HS-27A (cell line): ENCODE data around the gene TTC28.
"Not testable (repeated sequence)": the region's sequence is repeated elsewhere in the genome, so short reads cannot be mapped to it uniquely, and the experiment has no call there.

ENCODE experiments used
- DNase-seq: peaks from one replicate; pipeline ENCODE4 v3.0.0-alpha.2; 2012; ENCODE audit warnings: low read depth, missing footprints

The TTC28 gene

GRCh38 chr22:28102151-28102812, 577.4 kb downstream of the TTC28 start:
- no peak for DNase-seq

GRCh38 chr22:28097627-28098026, 582.0 kb downstream of the TTC28 start:
- no peak for DNase-seq

DNA sequence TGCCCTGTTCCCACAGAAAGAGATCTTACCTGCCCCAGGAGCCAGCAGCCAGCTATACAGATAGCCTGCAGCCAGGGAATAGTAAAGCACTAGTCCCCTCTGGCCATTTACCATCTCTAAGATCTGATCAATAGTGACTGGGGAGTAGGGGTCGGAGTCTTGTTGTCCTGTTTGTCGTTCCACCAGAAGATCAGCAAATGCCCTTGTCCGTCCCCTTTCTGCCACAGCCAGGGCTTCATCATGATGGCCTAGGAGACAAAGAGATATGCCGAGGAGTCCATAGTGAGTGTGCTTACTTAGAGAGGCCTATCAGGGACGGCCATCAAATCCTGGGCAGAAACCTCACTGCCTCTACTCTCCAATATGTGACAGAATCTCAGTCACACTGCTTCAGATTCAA, 583.5 kb downstream of the TTC28 start:
- no peak for DNase-seq

GRCh38 chr22:28095316-28096095, 584.1 kb downstream of the TTC28 start:
- DNase-seq, result no peak

- no peak for DNase-seq
Measured at GRCh38 chr22:28094771-28095170, 584.9 kb downstream of the TTC28 start.

- no peak for DNase-seq
Measured at GRCh38 chr22:28093711-28094110, 585.9 kb downstream of the TTC28 start.

- DNase-seq, result no peak
Measured at GRCh38 chr22:28091486-28091885, 588.2 kb downstream of the TTC28 start.

GRCh38 chr22:28089541-28089940, 590.1 kb downstream of the TTC28 start:
- not testable (repeated sequence) for DNase-seq

- DNase-seq, result no peak
Measured at GRCh38 chr22:28077166-28077565, 602.5 kb downstream of the TTC28 start.

DNA sequence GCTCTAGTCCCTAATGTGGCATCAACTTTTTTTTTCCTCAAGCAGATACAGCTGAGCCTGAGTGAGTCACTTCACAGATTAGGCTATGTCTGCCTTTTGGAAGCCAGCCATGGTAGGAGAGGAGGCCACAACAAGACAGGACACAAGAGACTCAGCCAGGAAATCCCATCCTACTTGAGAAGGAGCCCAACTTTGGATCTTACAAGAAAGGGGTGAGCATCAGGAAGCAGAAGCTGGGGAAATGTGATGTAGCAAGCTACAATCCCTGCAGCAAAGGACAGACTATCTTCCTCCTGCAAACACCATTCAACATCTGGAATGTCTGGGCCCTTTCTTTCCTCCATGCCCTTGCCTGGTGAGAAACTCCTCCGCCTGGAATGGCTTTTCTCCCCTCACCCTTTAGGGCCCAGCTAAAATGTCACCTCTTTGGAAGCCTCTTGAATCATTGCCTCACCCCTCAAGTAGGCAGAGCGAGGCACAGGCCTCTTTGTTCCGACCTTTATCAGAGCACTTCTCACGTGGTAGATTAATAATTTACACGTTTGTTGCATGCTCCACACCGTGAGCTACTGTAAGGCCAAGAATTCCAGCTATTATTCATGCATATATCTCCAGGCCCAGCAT, 604.2 kb downstream of the TTC28 start:
- peak; percentile 45 for DNase-seq

DNA sequence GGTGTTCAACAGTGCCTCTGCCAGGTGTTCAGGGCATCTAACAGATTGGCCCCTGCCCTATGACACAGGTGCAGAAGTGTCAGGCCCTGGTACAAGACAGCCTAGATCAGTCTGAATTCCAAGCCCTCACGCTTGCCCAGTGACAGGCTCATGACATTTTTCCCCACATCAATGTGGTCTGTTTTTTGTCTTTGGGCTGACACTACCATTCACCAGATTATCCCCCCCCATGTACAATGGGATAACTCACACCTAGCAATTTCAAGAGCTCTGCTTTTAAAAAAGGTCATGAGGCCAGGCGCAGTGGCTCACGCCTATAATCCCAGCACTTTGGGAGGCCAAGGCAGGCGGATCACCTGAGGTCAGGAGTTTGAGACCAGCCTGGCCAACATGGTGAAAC, 605.1 kb downstream of the TTC28 start:
- DNase-seq, result no peak

- DNase-seq, result no peak
Measured at GRCh38 chr22:28072066-28072465, 607.6 kb downstream of the TTC28 start.

- no peak for DNase-seq
Measured at GRCh38 chr22:28068826-28069225, 610.8 kb downstream of the TTC28 start.

DNA sequence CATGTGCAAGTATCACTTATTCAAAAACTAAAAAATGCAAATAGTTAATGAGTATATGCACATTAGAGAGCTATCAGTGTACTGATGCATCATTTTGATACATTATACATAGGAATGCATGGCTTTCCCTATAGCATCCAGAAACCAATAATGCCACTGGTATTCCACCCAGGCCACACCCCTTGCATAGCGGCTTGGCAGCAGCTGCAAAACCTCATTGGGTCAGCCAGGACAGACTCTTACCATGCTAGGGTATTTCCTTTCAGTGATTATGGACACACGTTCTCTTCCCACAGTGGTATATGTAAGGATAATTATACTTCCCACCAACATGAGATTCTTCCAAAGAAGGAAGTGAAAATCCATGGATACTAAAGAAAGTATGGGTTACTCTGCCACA, 614.7 kb downstream of the TTC28 start:
- no peak for DNase-seq

DNA sequence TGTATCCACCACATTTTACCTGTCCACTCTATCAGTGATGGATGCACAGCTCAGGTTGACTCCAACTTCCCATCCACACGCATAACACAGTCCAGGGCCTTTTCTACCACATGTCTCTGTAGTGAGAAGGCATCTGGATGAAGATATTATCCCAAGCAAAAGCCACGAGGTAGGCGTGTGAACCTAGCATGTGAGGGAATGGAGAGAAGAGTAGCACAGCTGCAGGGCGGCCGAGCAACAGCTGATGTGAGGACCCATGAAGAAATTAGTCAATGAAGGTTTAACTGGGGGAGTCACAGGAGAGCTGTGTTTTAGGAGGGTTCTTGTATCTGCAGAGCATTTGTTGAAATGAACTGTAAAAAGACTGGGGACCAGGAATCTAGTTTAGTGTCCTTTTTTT, 616.0 kb downstream of the TTC28 start:
- DNase-seq, result no peak

DNA sequence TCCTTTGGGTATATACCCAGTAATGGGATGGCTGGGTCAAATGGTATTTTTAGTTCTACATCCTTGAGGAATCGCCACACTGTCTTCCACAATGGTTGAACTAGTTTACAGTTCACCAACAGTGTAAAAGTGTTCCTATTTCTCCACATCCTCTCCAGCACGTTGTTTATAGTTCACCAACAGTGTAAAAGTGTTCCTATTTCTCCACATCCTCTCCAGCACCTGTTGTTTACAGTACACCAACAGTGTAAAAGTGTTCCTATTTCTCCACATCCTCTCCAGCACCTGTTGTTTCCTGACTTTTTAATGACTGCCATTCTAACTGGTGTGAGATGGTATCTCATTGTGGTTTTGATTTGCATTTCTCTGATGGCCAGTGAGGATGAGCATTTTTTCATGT, 619.0 kb downstream of the TTC28 start:
- not testable (repeated sequence) for DNase-seq

- no peak for DNase-seq
Measured at GRCh38 chr22:28058036-28058435, 621.6 kb downstream of the TTC28 start.

DNA sequence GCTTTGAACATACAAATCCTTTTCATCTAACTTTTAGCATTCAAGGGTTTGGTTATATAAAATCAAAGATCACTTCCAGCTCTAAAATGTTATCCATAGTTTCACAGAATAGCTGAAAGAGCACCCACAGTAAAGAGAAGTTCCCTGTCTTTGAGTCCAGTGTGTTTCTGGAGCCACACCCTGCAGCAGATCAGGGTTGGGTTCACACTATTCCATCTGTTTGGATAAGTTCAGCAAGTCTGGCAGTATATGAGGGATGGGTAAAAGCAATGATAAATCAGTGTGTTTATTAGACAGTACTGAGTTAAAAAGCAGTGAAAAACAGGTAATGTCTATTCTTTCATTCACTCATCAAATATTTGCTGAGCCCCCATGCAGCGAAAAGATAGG, 624.8 kb downstream of the TTC28 start:
- DNase-seq, result no peak

GRCh38 chr22:28053896-28054818, 625.5 kb downstream of the TTC28 start:
- DNase-seq, result no peak

- DNase-seq, result no peak
Measured at GRCh38 chr22:28052825-28053269, 626.8 kb downstream of the TTC28 start.

- DNase-seq, result no peak
Measured at GRCh38 chr22:28051787-28052356, 627.8 kb downstream of the TTC28 start.
